OCI-LY7 (cell line): ENCODE data around the gene TGM2. TPM values are rescaled to one million over a fixed set of nuclear protein-coding genes. Genes with fewer than 3 reads are reported as not detected.

Source experiments
- BruUV-seq: library from RNA; stranded (reverse); fragments of 400-500 nt; replicated peaks from 2 replicates; lab custom pipeline; 2021; lab: Mats Ljungman, UMichigan
- CTCF ChIA-PET: fragments of 300-600 bp; sonication (Branson Sonifier 250); formaldehyde crosslinking; loops from one replicate; lab custom pipeline; 2022; ENCODE audit warnings: antibody characterized with exemption; ENCODE audit not compliant: unreplicated experiment; lab: Charles Lee
- POLR2A ChIA-PET: fragments of 300-600 bp; sonication (Branson Sonifier 250); formaldehyde crosslinking; loops from one replicate; lab custom pipeline; 2022; ENCODE audit warnings: antibody characterized with exemption; lab: Charles Lee
- DNase-seq: peaks from one replicate; pipeline ENCODE4 v3.0.0-alpha.2; 2015; ENCODE audit warnings: low spot score
- H2AFZ ChIP-seq: fragments of 200-600 bp; sonication (generic), shearing (Covaris generic); 2 replicates; pipeline ENCODE4 v1.6.1; 2014; ENCODE audit warnings: mild to moderate bottlenecking, antibody characterized with exemption, low read length, moderate library complexity
- H3K27ac ChIP-seq: fragments of 200-600 bp; sonication (generic); 2 replicates; pipeline ENCODE4 v1.5.1; 2014; ENCODE audit warnings: mixed run types, low read depth, mild to moderate bottlenecking, moderate library complexity, low read length, inconsistent platforms; ENCODE audit not compliant: poor library complexity, severe bottlenecking
- H3K36me3 ChIP-seq: fragments of 200-600 bp; sonication (generic); 2 replicates; pipeline ENCODE4 v1.6.1; 2014; ENCODE audit warnings: mild to moderate bottlenecking, antibody characterized with exemption, low read length, moderate library complexity, mixed read lengths; ENCODE audit not compliant: insufficient read depth
- H3K4me1 ChIP-seq: fragments of 200-600 bp; sonication (generic); 2 replicates; pipeline ENCODE4 v1.5.1; 2014; ENCODE audit warnings: mild to moderate bottlenecking, low read length; ENCODE audit not compliant: insufficient read depth, poor library complexity, severe bottlenecking
- H3K4me2 ChIP-seq: fragments of 200-600 bp; sonication (generic); 2 replicates; pipeline ENCODE4 v1.6.1; 2014; ENCODE audit warnings: mild to moderate bottlenecking, low read length
- H3K4me3 ChIP-seq: fragments of 200-600 bp; sonication (generic); 2 replicates; pipeline ENCODE4 v1.5.1; 2014; ENCODE audit warnings: mild to moderate bottlenecking, low read depth, low read length; ENCODE audit not compliant: poor library complexity, severe bottlenecking
- H3K79me2 ChIP-seq: fragments of 200-600 bp; sonication (generic); 2 replicates; pipeline ENCODE4 v1.6.1; 2016; ENCODE audit warnings: low read depth, mild to moderate bottlenecking, low read length, moderate library complexity, mixed read lengths; ENCODE audit not compliant: insufficient read depth
- H3K9me2 ChIP-seq: fragments of 200-600 bp; sonication (generic); 2 replicates; pipeline ENCODE4 v1.6.1; 2016; ENCODE audit warnings: mild to moderate bottlenecking, low read length, mixed read lengths; ENCODE audit not compliant: insufficient read depth
- H3K9me3 ChIP-seq: fragments of 200-600 bp; sonication (generic); 2 replicates; pipeline ENCODE4 v1.6.1; 2014; ENCODE audit warnings: mild to moderate bottlenecking, mixed run types, low read length, mixed read lengths
- H4K20me1 ChIP-seq: fragments of 200-600 bp; sonication (generic); 2 replicates; pipeline ENCODE4 v1.6.1; 2014; ENCODE audit warnings: mild to moderate bottlenecking, antibody characterized with exemption, low read length, moderate library complexity, mixed read lengths; ENCODE audit not compliant: insufficient read depth
- EZH2phosphoT487 ChIP-seq: fragments of 200-600 bp; sonication (generic); IDR thresholded peaks from 2 replicates; pipeline ENCODE4 v1.6.1; 2018; ENCODE audit warnings: low read depth, borderline replicate concordance, mild to moderate bottlenecking, mixed run types, antibody characterized with exemption, low read length, moderate library complexity, mixed read lengths
- intact Hi-C: fragments of 100-400 bp; cut with micrococcal nuclease; formaldehyde crosslinking; loops from one replicate; pipeline ENCODE4 v1.10.0; 2022; ENCODE audit not compliant: unreplicated experiment
- total RNA-seq, 2 experiments: library from RNA; depleted of rRNA in 1 of 2; stranded (reverse); fragments of >200 nt in 1 of 2; shearing (Covaris generic) in 1 of 2; gene quantifications; 2 replicates each; pipeline ENCODE4 v1.2.3, GENCODE V29; 2014 to 2022
- TF ChIP-seq, protein P1 (sequence below): fragments of 200-600 bp; sonication (generic); conservative IDR thresholded peaks from 2 replicates; pipeline ENCODE4 v1.5.1; 2014; ENCODE audit warnings: mild to moderate bottlenecking, antibody characterized with exemption, low read length, moderate library complexity, mixed read lengths

Gene TGM2
- total RNA-seq, 2 experiments from 2014 or later = not detected

DNA sequence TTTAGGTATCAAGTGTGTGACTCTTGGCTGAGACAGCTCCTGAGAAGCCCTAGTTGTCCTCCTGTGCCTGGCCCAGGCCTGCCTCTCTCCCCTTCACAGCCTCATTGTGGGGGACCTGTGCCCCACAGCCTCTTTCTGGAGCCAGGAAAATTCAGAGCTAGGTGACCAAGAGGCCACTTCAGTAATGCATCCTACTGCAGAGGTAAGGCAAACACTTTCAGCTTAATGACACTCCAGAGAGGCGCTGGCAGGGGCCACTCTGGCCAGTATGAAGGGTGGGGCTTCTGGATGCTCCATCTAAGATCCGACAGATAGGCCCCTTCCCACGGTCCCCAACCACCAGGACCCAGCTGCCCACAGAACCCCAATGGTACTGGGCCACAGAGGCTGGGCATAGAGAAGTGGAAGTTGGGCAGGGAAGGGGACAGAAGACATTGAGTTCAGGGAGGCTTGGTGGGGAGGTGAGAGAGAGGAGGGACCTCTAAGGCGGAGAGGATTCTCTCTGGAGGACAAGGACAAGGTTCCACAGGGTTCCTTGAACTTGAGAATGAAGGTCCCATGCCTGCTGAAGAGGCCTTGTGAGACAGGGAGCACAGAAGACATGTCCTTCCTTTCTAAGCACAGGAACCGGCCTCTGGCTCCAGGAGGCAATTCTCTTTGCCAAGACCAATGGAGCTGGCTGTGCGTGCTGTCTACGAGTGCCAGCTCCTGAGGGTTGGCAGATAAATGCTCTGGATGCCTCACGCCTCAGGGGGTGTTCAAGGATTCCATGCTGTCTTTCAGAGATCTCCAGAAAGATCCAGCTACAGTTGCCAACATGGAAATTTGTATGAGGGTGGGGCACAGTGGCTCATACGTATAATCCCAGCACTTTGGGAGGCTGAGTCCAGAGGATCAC lies 46.4 kb upstream of the TGM2 start:
- DNase-seq = no peak
- ChIA-PET POLR2A (no interaction called here), CTCF (no interaction called here)
- Histone ChIP-seq H4K20me1 (no peaks in the 10 kb centered on the region), H3K9me3 (no peaks in the 10 kb centered on the region), H3K4me3 (no peak overlapping the region), H3K4me2 (no peak overlapping the region), H2AFZ (no peak overlapping the region), H3K9me2 (no peaks in the 10 kb centered on the region; the same call in 1 of the 2 replicates), H3K36me3 (no peaks in the 10 kb centered on the region), H3K4me1 (no peaks in the 10 kb centered on the region), H3K79me2 (no peaks in the 10 kb centered on the region), H3K27ac (no peak overlapping the region)
- intact Hi-C loops = no loop called here
- no peak for TF ChIP-seq EZH2phosphoT487
- TF ChIP-seq, protein P1, sequence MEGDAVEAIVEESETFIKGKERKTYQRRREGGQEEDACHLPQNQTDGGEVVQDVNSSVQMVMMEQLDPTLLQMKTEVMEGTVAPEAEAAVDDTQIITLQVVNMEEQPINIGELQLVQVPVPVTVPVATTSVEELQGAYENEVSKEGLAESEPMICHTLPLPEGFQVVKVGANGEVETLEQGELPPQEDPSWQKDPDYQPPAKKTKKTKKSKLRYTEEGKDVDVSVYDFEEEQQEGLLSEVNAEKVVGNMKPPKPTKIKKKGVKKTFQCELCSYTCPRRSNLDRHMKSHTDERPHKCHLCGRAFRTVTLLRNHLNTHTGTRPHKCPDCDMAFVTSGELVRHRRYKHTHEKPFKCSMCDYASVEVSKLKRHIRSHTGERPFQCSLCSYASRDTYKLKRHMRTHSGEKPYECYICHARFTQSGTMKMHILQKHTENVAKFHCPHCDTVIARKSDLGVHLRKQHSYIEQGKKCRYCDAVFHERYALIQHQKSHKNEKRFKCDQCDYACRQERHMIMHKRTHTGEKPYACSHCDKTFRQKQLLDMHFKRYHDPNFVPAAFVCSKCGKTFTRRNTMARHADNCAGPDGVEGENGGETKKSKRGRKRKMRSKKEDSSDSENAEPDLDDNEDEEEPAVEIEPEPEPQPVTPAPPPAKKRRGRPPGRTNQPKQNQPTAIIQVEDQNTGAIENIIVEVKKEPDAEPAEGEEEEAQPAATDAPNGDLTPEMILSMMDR = no peak
- BruUV-seq = no TSS peak

DNA sequence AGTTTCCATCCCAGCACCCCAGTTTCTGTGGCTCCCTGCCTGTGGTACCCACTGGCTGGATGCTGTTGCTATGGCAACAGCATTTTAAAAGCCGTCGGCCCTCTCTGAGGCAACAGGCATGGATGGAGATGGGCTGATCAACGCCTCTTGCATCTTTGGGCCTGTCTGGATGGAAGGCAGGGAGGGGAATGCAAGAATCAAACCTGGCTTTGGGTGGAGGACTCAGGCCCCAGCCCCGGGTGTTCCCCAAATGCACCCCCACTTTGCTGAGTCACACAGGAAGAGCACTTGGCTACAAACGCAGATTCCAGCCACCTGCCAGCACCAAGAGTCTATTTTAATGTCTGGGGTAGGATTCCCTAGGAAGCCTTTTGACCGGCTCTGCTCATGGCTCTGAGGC lies 45.7 kb upstream of the TGM2 start:
- H3K4me2 ChIP-seq = no peak overlapping the region
- H3K9me3 ChIP-seq = no peaks in the 10 kb centered on the region
- H3K79me2 ChIP-seq = no peaks in the 10 kb centered on the region
- TF ChIP-seq, protein P1 = no peak
- no peak for TF ChIP-seq EZH2phosphoT487
- no TSS peak for BruUV-seq
- ChIA-PET CTCF (no interaction called here), POLR2A (no interaction called here)
- H3K36me3 ChIP-seq = no peaks in the 10 kb centered on the region
- H4K20me1 ChIP-seq = no peaks in the 10 kb centered on the region
- no peak overlapping the region for H2AFZ ChIP-seq
- H3K4me3 ChIP-seq = no peak overlapping the region
- H3K4me1 ChIP-seq = no peaks in the 10 kb centered on the region
- no peaks in the 10 kb centered on the region; the same call in 1 of the 2 replicates for H3K9me2 ChIP-seq
- no peak overlapping the region for H3K27ac ChIP-seq
- intact Hi-C loops = no loop called here
- no peak for DNase-seq

DNA sequence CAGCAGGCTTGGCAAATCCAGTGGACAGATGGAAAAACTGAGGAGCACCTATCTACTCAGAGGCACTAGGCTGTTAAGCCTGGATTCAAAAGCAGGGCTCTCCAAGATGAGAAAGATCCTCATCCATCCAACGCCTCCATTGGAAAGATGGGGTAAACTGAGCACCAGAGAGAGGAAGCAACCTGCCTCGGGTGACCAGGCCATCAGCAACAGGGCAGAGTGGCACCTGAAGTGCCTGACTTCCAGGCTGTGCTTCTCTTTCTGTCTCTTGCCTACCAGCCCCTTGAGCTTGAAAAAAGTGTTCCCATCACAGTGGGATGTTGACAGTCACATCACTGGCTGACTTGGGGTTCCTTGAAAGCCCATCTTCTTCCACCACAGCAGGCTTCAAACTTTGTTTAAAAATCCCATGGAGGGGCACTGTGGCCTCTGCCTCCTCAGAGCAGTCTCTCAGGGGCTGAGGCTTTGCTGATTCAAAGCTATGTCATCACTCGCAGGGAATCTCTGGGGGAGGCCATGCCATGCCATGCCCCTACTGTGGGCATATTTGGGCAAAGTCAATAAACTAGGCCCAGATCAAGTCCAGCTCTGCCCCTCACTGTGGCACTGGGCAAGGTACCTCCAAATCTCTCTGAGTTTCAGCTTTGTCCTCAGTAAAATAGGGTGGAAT lies 44.8 kb upstream of the TGM2 start:
- no TSS peak for BruUV-seq
- no peaks in the 10 kb centered on the region for H3K4me1 ChIP-seq
- no peak overlapping the region for H3K4me2 ChIP-seq
- ChIA-PET POLR2A (no interaction called here), CTCF (no interaction called here)
- intact Hi-C loops = no loop called here
- no peak for DNase-seq
- H4K20me1 ChIP-seq = no peaks in the 10 kb centered on the region
- H3K4me3 ChIP-seq = no peak overlapping the region
- no peaks in the 10 kb centered on the region; the same call in 1 of the 2 replicates for H3K9me2 ChIP-seq
- H3K9me3 ChIP-seq = no peaks in the 10 kb centered on the region
- TF ChIP-seq EZH2phosphoT487 = no peak
- TF ChIP-seq, protein P1 = no peak
- no peak overlapping the region for H2AFZ ChIP-seq
- no peaks in the 10 kb centered on the region for H3K79me2 ChIP-seq
- no peaks in the 10 kb centered on the region for H3K36me3 ChIP-seq
- H3K27ac ChIP-seq = no peak overlapping the region
